Kidney (tissue), 14 donors: ENCODE data around the gene FAM120B. TPM values are rescaled to one million over a fixed set of nuclear protein-coding genes. Genes with fewer than 3 reads are reported as not detected.

Source experiments
- DNase-seq, 5 donors: peaks; one replicate each; pipeline ENCODE4 v3.0.0-alpha.2; 2013 to 2020
- FAIRE-seq: peaks from 2 replicates; lab custom pipeline; 2012; peaks lifted over from hg19 to GRCh38; lab: Jason Lieb, UNC
- H3K27ac ChIP-seq, 2 donors: one replicate each; pipeline ENCODE4 v1.7.0; 2013; ENCODE audit warnings: low read depth in 2 of 2, low read length in 2 of 2, inconsistent platforms in 1 of 2
- H3K27me3 ChIP-seq: one replicate; pipeline ENCODE4 v1.7.1; 2013; ENCODE audit warnings: low read length, inconsistent platforms; ENCODE audit not compliant: control insufficient read depth, insufficient read depth
- H3K36me3 ChIP-seq, 3 donors: one replicate each; pipeline versions ENCODE4 v1.7.0 to v1.7.1; 2013; ENCODE audit warnings: low read length in 3 of 3, control low read depth in 1 of 3, inconsistent platforms in 1 of 3; ENCODE audit not compliant: insufficient read depth in 3 of 3, control insufficient read depth in 2 of 3
- H3K4me1 ChIP-seq, 3 donors: one replicate each; pipeline versions ENCODE4 v1.7.0 to v1.7.1; 2013; ENCODE audit warnings: low read length in 3 of 3, inconsistent platforms in 1 of 3, low read depth in 1 of 3; ENCODE audit not compliant: control insufficient read depth in 2 of 3, insufficient read depth in 2 of 3
- H3K4me3 ChIP-seq, 3 donors: one replicate each; pipeline versions ENCODE4 v1.7.0 to v1.8.1; 2013; ENCODE audit warnings: low read length in 3 of 3, control low read depth in 1 of 3, inconsistent platforms in 1 of 3
- H3K9ac ChIP-seq, 3 donors: one replicate each; pipeline versions ENCODE4 v1.7.0 to v1.7.1; 2013; ENCODE audit warnings: low read length in 3 of 3, control low read depth in 1 of 3, inconsistent platforms in 1 of 3
- H3K9me3 ChIP-seq, 3 donors: one replicate each; pipeline versions ENCODE4 v1.7.0 to v1.7.1; 2013; ENCODE audit warnings: low read length in 3 of 3, control low read depth in 1 of 3, inconsistent platforms in 1 of 3; ENCODE audit not compliant: control insufficient read depth in 2 of 3, insufficient read depth in 1 of 3
- intact Hi-C: fragments of 100-400 bp; cut with DNase I; formaldehyde crosslinking; loops from one replicate; pipeline ENCODE4 v1.11.1; 2022
- polyA plus RNA-seq: library from polyadenylated mRNA; stranded (reverse); fragments of 350-450 nt; fragmentation: Illumina TruSeq; extraction: RNeasy Lipid Tissue Mini Kit (QIAGEN cat#74804); gene quantifications from one replicate; pipeline ENCODE4 v1.2.3, GENCODE V29; 2014; ENCODE audit warnings: low read depth, low replicate concordance; ENCODE audit not compliant: insufficient read depth
- total RNA-seq: library from RNA; stranded (reverse); fragmentation: NEBNext Ultra II Directional; extraction: Animal tissue kit (Norgen Biotek cat#: 25700); gene quantifications from one replicate; pipeline ENCODE4 v1.2.1, GENCODE V29; 2021
- TF ChIP-seq, protein P1 (sequence below): IDR thresholded peaks from 3 replicates; pipeline ENCODE4 v1.5.1; 2012; ENCODE audit warnings: mild to moderate bottlenecking, moderate library complexity, borderline replicate concordance; ENCODE audit not compliant: insufficient read depth; ENCODE audit errors: extremely low read depth
- donor health status: control.
- donor health status: control.
- donor health status: control.
- donor health status: control.
- donor health status: control.
- donor health status: DM: yes; HTN: yes; CAD: no.
- donor health status: Normal renal cell carcinoma (clear cell type).

The FAM120B gene
- total and polyA plus RNA-seq, 2 donors from 2014 or later, result 16.5 to 34.8 TPM

DNA sequence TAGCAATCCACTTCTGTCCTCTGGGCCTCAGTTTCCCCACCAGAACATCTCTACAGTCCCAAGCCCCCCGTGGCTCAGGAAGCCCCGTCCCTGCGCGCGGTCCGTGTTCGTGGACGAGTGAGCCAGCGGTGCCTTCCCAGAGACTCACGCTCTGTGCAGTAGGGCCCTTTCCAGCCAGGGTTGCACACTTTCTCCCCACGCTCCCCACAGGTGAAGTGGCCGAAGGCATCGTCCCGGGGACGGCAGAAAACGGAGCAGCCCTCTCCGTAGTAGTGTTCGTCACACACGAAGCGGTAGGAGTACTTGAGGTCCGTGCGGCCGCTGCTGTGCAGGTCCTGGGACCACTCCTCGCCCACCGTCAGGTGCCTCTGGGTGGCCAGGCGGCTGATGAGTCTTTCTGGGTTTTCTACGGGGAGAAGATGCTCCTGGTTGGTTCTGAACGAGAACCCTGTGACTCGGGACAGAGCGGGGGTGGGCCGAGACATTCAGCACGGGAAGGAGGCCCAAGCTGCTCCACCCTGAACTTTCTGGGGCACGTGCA lies 18.4 kb upstream of the FAM120B start:
- Histone ChIP-seq H3K27me3 (peaks cover 14% of the 10 kb centered on the region), H3K36me3 (no peaks in the 10 kb centered on the region), H3K9ac (no peak overlapping the region), H3K4me3 (peak overlapping the region in 2 of 3 donors; percentile 53 to 64), H3K9me3 (no peaks in the 10 kb centered on the region), H3K27ac (no peak overlapping the region), H3K4me1 (peaks cover 0 to 25% (median 0%) of the 10 kb centered on the region in 3 donors)
- TF ChIP-seq, protein P1, sequence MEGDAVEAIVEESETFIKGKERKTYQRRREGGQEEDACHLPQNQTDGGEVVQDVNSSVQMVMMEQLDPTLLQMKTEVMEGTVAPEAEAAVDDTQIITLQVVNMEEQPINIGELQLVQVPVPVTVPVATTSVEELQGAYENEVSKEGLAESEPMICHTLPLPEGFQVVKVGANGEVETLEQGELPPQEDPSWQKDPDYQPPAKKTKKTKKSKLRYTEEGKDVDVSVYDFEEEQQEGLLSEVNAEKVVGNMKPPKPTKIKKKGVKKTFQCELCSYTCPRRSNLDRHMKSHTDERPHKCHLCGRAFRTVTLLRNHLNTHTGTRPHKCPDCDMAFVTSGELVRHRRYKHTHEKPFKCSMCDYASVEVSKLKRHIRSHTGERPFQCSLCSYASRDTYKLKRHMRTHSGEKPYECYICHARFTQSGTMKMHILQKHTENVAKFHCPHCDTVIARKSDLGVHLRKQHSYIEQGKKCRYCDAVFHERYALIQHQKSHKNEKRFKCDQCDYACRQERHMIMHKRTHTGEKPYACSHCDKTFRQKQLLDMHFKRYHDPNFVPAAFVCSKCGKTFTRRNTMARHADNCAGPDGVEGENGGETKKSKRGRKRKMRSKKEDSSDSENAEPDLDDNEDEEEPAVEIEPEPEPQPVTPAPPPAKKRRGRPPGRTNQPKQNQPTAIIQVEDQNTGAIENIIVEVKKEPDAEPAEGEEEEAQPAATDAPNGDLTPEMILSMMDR, result no peak
- FAIRE-seq (no peak), DNase-seq (peak in 2 of 5 donors; percentile 48 to 79)
- intact Hi-C loops, result no loop called here

DNA sequence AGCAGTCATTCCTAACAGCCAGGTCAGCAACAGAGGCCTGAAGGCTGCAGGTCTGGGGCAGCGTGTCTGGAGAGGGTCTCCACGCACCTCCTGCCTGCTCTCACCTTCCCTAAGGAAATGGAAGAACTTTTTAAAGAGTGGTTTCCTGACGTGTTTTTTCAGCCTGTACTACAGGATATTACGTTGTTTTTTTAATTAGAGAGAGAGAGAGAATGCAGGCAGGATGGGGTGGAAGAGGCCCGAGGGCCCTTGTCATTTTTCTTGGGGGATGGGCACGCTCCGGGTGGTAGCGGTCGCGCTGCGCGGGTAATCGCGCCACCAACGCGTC lies 17.7 kb upstream of the FAM120B start:
- intact Hi-C loops, result no loop called here

DNA sequence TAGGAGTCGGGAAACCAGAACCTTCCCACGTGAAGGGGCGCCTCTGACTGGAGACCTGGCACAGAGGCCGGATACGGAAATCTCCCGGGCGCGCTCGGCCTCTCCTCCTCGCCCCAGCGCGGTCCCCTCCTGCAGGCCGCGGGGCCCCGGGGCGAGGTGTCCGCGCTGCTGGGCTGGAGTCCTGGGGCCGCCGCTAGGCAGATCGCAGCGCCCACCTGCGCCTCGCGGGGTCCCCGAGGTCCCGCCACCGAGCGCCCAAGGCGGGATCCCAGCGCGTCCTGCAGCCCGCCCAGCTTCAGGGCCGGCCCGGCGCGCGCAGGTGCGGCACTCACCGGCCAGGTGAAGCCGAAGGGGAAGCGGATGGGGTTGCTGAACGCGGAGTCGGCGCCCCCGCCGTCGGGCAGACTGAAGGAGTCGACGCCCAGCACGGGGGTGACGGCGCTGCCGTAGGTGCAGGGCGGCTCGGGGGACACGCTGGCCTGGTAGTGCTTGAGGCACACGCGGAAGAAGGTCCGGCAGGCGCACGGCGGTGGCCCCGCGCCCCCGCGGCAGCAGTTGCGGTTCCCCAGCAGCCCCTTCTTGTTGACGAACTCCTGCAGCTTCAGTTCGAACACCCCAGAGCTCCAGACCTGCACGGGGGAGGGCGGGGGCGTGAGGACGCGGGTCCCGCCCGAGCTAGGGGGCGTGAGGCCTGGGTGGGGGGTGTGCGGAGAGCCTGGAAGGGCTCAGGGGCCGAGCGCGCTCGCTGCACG lies 17.2 kb upstream of the FAM120B start:
- no peaks in the 10 kb centered on the region for H3K9me3 ChIP-seq
- DNase-seq (peak in 3 of 5 donors; percentile 47 to 71 (median 70)), FAIRE-seq (no peak)
- intact Hi-C loops, result no loop called here
- peak overlapping the region in 1 of 2 donors; percentile 43 for H3K27ac ChIP-seq
- peaks cover 20% of the 10 kb centered on the region for H3K27me3 ChIP-seq
- TF ChIP-seq, protein P1, result no peak
- H3K36me3 ChIP-seq, result no peaks in the 10 kb centered on the region
- peak overlapping the region in 1 of 3 donors; percentile 64 for H3K4me3 ChIP-seq
- peaks cover 0 to 25% (median 0%) of the 10 kb centered on the region in 3 donors for H3K4me1 ChIP-seq
- no peak overlapping the region for H3K9ac ChIP-seq

More for the DNA sequence above, 17.7 kb upstream of the FAM120B start:
- H3K4me1 ChIP-seq, result peaks cover 0 to 25% (median 0%) of the 10 kb centered on the region in 3 donors
- H3K9me3 ChIP-seq, result no peaks in the 10 kb centered on the region
- H3K27me3 ChIP-seq, result peaks cover 16% of the 10 kb centered on the region
- no peak overlapping the region for H3K9ac ChIP-seq
- peak in 1 of 5 donors; percentile 55 for DNase-seq
- H3K4me3 ChIP-seq, result peak overlapping the region; percentile 7 to 64 (median 53)
- no peak for FAIRE-seq
- H3K36me3 ChIP-seq, result no peaks in the 10 kb centered on the region
- H3K27ac ChIP-seq, result no peak overlapping the region
- TF ChIP-seq, protein P1, result no peak
